ENCODE measurements around the gene B3GNT5. TPM values are rescaled to one million over a fixed set of nuclear protein-coding genes. Genes with fewer than 3 reads are reported as not detected.
A peak's percentile ranks its signal among the peaks of the same experiment; 100 is the strongest.

The B3GNT5 gene
- total RNA-seq, 4 donors from 2014 or later = 6.0 to 46.3 (median 39.9) TPM

DNA sequence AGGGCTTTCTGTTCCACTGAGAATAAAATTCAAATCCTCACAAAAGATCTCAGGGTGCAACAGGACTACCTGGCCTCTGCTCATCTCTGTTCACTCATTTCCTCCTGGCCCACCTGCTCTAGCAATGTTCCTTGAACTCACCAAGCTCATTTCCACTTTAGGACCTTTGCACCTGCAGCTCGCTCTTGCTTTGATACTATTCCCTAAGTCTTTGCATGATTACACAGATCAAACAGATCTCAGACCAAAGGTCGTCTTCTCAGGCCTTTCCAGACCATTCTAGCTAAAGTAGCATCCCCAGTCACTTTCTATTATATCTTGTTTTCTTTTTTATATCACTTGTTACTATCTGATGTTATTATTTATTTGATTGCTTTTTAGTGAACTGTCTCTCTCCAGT is 54.7 kb downstream of the B3GNT5 start:
- intact Hi-C loops (cut with DNase I; ENCODE audit: low total_unique reads) = no loop called here
- peak overlapping the region in 1 of 4 donors; percentile 1 for H3K4me3 ChIP-seq
- H3K27me3 ChIP-seq = no peaks in the 10 kb centered on the region
- TF ChIP-seq EP300 (IDR thresholded peaks at IDR 0.05; ENCODE audit: low read depth) (no peak), POLR2AphosphoS5 (IDR thresholded peaks at IDR 0.05) (peak in 2 of 3 donors; percentile 12 to 49)
- H3K27ac ChIP-seq = peak overlapping the region; percentile 74 to 86 (median 83)
- 44% methylated on average over 2 of the region's 2 CpGs; no CpG with 5 or more reads in 1 of the 2 donors for WGBS, 2 donors (ENCODE audit: low coverage in 1 of 2)
- H3K36me3 ChIP-seq = no peaks in the 10 kb centered on the region
- H3K9me3 ChIP-seq = no peaks in the 10 kb centered on the region
- DNase-seq = peak; percentile 60
- in situ Hi-C loops (cut with MboI; ENCODE audit: low pct_ligation_motif_present in 1 of 4, low pct_unique_long_range_greater_than_20kb in 1 of 4, low sequenced_read_pairs in 3 of 4) = no loop called here
- H3K4me1 ChIP-seq = peaks cover 12 to 48% (median 24%) of the 10 kb centered on the region in 4 donors

DNA sequence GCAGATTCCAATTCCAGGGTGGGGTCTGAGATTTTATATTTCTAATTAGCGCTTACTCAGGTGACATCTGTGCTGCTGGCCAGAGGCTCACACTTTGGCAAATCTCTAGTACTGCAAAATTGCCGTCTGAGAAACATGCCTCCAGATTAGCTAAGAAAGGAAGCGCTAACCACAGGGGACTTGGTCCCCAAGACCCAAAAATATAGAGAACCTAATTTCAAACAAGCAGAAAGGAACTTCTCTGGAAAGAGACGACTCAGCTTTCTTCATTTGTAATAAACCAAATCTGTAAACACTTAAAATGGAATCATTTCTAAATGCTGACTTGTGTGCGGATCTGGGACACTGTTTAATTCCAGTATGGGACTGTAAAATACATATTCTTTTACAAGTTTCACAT is 55.7 kb downstream of the B3GNT5 start:
- intact Hi-C loops (cut with DNase I; ENCODE audit: low total_unique reads) = no loop called here
- WGBS, 2 donors (ENCODE audit: low coverage in 1 of 2) = 82 to 88% methylated on average over 5 of the region's 5 CpGs
- peak overlapping the region; percentile 74 to 86 (median 83) for H3K27ac ChIP-seq
- no peaks in the 10 kb centered on the region for H3K27me3 ChIP-seq
- H3K36me3 ChIP-seq = no peaks in the 10 kb centered on the region
- H3K4me1 ChIP-seq = peaks cover 12 to 42% (median 24%) of the 10 kb centered on the region in 4 donors
- TF ChIP-seq POLR2AphosphoS5 (IDR thresholded peaks at IDR 0.05) (no peak), POLR2A (IDR thresholded peaks at IDR 0.05) (no peak)
- no peaks in the 10 kb centered on the region for H3K9me3 ChIP-seq
- DNase-seq = no peak
- in situ Hi-C loops (cut with MboI; ENCODE audit: low pct_ligation_motif_present in 1 of 4, low pct_unique_long_range_greater_than_20kb in 1 of 4, low sequenced_read_pairs in 3 of 4) = no loop called here
- no peak overlapping the region for H3K4me3 ChIP-seq

DNA sequence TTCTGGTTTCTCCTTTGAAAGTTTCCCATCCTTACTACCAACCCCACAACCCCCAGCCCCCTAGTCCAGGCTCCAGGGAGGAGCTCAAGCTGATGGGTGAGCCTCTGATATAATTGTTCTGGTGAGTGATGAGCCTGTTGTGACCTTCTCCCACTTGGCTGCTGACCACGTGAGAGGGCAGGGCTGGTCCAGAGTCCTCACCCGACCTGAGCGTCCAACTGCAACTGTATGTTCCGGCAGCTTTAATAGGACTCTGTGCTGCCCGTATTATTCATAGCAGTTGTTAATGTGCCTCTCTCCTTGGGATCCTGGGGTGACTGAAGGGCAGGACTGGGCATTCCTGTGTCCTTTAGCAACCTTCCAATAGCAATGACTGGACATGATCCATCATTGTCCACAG is 56.2 kb downstream of the B3GNT5 start:
- Histone ChIP-seq H3K36me3 (no peaks in the 10 kb centered on the region), H3K4me1 (peaks cover 12 to 38% (median 24%) of the 10 kb centered on the region in 4 donors), H3K27ac (peak overlapping the region; percentile 26 to 86 (median 78)), H3K9me3 (no peaks in the 10 kb centered on the region), H3K27me3 (no peaks in the 10 kb centered on the region), H3K4me3 (no peak overlapping the region)
- intact Hi-C loops (cut with DNase I; ENCODE audit: low total_unique reads) (no loop called here), in situ Hi-C loops (cut with MboI; ENCODE audit: low pct_ligation_motif_present in 1 of 4, low pct_unique_long_range_greater_than_20kb in 1 of 4, low sequenced_read_pairs in 3 of 4) (no loop called here)
- 31% methylated on average over 5 of the region's 5 CpGs; no CpG with 5 or more reads in 1 of the 2 donors for WGBS, 2 donors (ENCODE audit: low coverage in 1 of 2)
- TF ChIP-seq EP300 (IDR thresholded peaks at IDR 0.05; ENCODE audit: low read depth) (no peak), POLR2AphosphoS5 (IDR thresholded peaks at IDR 0.05) (peak in 2 of 3 donors; percentile 20 to 59), POLR2A (IDR thresholded peaks at IDR 0.05) (peak; percentile 24)
- TF ChIP-seq, protein P1, sequence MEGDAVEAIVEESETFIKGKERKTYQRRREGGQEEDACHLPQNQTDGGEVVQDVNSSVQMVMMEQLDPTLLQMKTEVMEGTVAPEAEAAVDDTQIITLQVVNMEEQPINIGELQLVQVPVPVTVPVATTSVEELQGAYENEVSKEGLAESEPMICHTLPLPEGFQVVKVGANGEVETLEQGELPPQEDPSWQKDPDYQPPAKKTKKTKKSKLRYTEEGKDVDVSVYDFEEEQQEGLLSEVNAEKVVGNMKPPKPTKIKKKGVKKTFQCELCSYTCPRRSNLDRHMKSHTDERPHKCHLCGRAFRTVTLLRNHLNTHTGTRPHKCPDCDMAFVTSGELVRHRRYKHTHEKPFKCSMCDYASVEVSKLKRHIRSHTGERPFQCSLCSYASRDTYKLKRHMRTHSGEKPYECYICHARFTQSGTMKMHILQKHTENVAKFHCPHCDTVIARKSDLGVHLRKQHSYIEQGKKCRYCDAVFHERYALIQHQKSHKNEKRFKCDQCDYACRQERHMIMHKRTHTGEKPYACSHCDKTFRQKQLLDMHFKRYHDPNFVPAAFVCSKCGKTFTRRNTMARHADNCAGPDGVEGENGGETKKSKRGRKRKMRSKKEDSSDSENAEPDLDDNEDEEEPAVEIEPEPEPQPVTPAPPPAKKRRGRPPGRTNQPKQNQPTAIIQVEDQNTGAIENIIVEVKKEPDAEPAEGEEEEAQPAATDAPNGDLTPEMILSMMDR (IDR thresholded peaks at IDR 0.05) = no peak
- DNase-seq = peak; percentile 76

GRCh38 chr3:183310936-183311335 is 57.9 kb downstream of the B3GNT5 start:
- TF ChIP-seq POLR2AphosphoS5 (IDR thresholded peaks at IDR 0.05) (no peak), POLR2A (IDR thresholded peaks at IDR 0.05) (no peak), EP300 (IDR thresholded peaks at IDR 0.05; ENCODE audit: low read depth) (no peak)
- TF ChIP-seq, protein P1 (IDR thresholded peaks at IDR 0.05) = no peak
- H3K27ac ChIP-seq = no peak overlapping the region
- no peak overlapping the region for H3K4me3 ChIP-seq
- in situ Hi-C loops (cut with MboI; ENCODE audit: low pct_ligation_motif_present in 1 of 4, low pct_unique_long_range_greater_than_20kb in 1 of 4, low sequenced_read_pairs in 3 of 4) (no loop called here), intact Hi-C loops (cut with DNase I; ENCODE audit: low total_unique reads) (no loop called here)
- no peaks in the 10 kb centered on the region for H3K36me3 ChIP-seq
- no peaks in the 10 kb centered on the region for H3K9me3 ChIP-seq
- peaks cover 12 to 47% (median 28%) of the 10 kb centered on the region in 4 donors for H3K4me1 ChIP-seq
- H3K27me3 ChIP-seq = no peaks in the 10 kb centered on the region
- DNase-seq = no peak
- 96 to 100% methylated on average over 2 to 3 of the region's 3 CpGs for WGBS, 2 donors (ENCODE audit: low coverage in 1 of 2)

DNA sequence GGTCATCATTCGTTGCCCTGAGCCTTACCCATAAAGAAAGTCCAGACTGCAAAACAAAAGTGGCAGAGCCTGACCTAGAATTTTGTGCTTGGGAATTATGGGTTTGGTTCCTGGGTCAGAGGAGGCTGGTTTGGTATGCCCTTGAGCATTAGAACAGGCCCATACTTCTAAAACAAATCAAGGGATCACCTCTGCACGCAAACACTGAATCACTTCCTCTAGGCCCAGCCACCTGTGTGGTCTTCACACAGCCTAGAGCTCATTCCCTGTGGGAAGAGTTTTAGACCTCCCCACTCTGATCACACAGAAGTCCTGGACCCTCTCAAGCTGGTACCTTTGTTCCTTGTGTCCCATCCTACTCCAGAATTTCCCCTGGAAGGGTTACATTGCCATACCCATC is 59.4 kb downstream of the B3GNT5 start:
- DNase-seq = no peak
- Histone ChIP-seq H3K27me3 (no peaks in the 10 kb centered on the region), H3K9me3 (no peaks in the 10 kb centered on the region), H3K4me1 (peaks cover 4 to 36% (median 21%) of the 10 kb centered on the region in 4 donors), H3K4me3 (no peak overlapping the region), H3K36me3 (no peaks in the 10 kb centered on the region), H3K27ac (no peak overlapping the region)
- 79% methylated on average over 2 of the region's 2 CpGs; no CpG with 5 or more reads in 1 of the 2 donors for WGBS, 2 donors (ENCODE audit: low coverage in 1 of 2)
- in situ Hi-C loops (cut with MboI; ENCODE audit: low pct_ligation_motif_present in 1 of 4, low pct_unique_long_range_greater_than_20kb in 1 of 4, low sequenced_read_pairs in 3 of 4) (no loop called here), intact Hi-C loops (cut with DNase I; ENCODE audit: low total_unique reads) (no loop called here)
- TF ChIP-seq POLR2A (IDR thresholded peaks at IDR 0.05) (no peak), POLR2AphosphoS5 (IDR thresholded peaks at IDR 0.05) (no peak), EP300 (IDR thresholded peaks at IDR 0.05; ENCODE audit: low read depth) (no peak)
- TF ChIP-seq, protein P1 (IDR thresholded peaks at IDR 0.05) = no peak

All from transverse colon (tissue), 4 donors.